Body of pancreas (tissue), 4 donors: ENCODE measurements around the gene CCL7.

Experiments used
- POLR2A ChIP-seq, 3 donors: fragments of 450-650 bp; IDR thresholded peaks; one replicate each; pipeline ENCODE4 v1.6.1; 2016; ENCODE audit warnings: antibody characterized with exemption in 3 of 3, mild to moderate bottlenecking in 2 of 3
- TF ChIP-seq, protein P1 (sequence below), 7 experiments: fragments of 450-650 bp in 4 of 7; fragments of 200-600 bp in 3 of 7; sonication (generic) in 3 of 7; IDR thresholded peaks; one replicate each; pipeline ENCODE4 v1.5.1; 2016 to 2019; ENCODE audit warnings: antibody characterized with exemption in 7 of 7

DNA sequence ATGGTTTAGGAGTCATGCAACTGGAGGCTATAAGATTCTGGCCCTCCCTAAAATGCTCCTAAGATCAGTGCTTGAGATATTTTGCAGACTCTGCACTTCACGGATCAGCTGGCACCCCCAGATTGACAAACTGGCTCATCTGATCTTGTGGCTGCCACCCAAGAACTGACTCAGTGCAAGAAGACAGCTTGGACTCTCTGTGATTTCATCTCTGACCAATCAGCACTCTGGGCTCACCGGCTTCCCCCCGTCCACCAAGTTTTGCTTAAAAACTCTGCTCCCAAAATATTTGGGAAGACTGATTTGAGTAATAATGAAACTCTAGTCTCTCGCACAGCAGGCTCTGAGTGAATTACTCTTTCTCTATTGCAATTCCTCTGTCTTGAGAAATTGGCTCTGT is 41.2 kb upstream of the CCL7 start:
- TF ChIP-seq, protein P1, sequence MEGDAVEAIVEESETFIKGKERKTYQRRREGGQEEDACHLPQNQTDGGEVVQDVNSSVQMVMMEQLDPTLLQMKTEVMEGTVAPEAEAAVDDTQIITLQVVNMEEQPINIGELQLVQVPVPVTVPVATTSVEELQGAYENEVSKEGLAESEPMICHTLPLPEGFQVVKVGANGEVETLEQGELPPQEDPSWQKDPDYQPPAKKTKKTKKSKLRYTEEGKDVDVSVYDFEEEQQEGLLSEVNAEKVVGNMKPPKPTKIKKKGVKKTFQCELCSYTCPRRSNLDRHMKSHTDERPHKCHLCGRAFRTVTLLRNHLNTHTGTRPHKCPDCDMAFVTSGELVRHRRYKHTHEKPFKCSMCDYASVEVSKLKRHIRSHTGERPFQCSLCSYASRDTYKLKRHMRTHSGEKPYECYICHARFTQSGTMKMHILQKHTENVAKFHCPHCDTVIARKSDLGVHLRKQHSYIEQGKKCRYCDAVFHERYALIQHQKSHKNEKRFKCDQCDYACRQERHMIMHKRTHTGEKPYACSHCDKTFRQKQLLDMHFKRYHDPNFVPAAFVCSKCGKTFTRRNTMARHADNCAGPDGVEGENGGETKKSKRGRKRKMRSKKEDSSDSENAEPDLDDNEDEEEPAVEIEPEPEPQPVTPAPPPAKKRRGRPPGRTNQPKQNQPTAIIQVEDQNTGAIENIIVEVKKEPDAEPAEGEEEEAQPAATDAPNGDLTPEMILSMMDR (IDR thresholded peaks at IDR 0.05), result no peak
- TF ChIP-seq POLR2A (IDR thresholded peaks at IDR 0.05), result no peak
